ENCODE results near the gene RBM34.
A peak's percentile ranks its signal among the peaks of the same experiment; 100 is the strongest.

The RBM34 gene

DNA sequence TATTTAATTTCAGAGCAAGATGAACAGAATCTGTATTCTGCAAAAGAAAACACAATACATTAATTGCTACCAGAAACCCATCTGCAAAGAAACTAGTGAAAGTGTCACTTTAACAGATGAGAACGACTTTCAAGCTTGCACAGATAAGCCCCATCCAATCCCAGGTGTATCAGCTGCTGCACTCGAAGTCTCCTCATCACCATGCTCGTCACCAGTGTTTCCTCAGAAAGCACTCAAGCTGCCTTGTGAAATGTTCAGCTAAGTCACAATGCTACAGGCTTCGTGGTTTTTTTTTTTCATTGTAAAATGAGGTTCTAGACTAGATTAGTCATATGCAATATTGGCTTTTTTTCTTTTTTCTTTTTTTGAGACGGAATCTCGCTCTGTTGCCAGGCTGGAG is 29.1 kb downstream of the RBM34 start:
- H3K27ac ChIP-seq (ENCODE audit: low read depth, low read length), result no peak overlapping the region
- peaks cover 59% of the 10 kb centered on the region for H3K36me3 ChIP-seq (ENCODE audit: control insufficient read depth, insufficient read depth, low read length)
- H3K4me1 ChIP-seq (ENCODE audit: control insufficient read depth, insufficient read depth, low read length), result peaks cover 10% of the 10 kb centered on the region; the same call in 1 of the 2 replicates
- no peaks in the 10 kb centered on the region for H3K27me3 ChIP-seq (ENCODE audit: control insufficient read depth, insufficient read depth, low read length)
- H3K4me3 ChIP-seq (ENCODE audit: low read depth, low read length), result no peak overlapping the region
- no peak overlapping the region for H3K9ac ChIP-seq (ENCODE audit: low read length)
- H3K9me3 ChIP-seq (ENCODE audit: control insufficient read depth, insufficient read depth, low read depth, low read length), result no peaks in the 10 kb centered on the region

- H3K36me3 ChIP-seq (ENCODE audit: control insufficient read depth, insufficient read depth, low read length), result peaks cover 58% of the 10 kb centered on the region
- H3K9me3 ChIP-seq (ENCODE audit: control insufficient read depth, insufficient read depth, low read depth, low read length), result no peaks in the 10 kb centered on the region
- no peak overlapping the region for H3K9ac ChIP-seq (ENCODE audit: low read length)
- no peaks in the 10 kb centered on the region for H3K27me3 ChIP-seq (ENCODE audit: control insufficient read depth, insufficient read depth, low read length)
- H3K27ac ChIP-seq (ENCODE audit: low read depth, low read length), result no peak overlapping the region
- peaks cover 10% of the 10 kb centered on the region; the same call in 1 of the 2 replicates for H3K4me1 ChIP-seq (ENCODE audit: control insufficient read depth, insufficient read depth, low read length)
- no peak overlapping the region for H3K4me3 ChIP-seq (ENCODE audit: low read depth, low read length)
Observed at GRCh38 chr1:235130766-235131270, 30.2 kb downstream of the RBM34 start.

DNA sequence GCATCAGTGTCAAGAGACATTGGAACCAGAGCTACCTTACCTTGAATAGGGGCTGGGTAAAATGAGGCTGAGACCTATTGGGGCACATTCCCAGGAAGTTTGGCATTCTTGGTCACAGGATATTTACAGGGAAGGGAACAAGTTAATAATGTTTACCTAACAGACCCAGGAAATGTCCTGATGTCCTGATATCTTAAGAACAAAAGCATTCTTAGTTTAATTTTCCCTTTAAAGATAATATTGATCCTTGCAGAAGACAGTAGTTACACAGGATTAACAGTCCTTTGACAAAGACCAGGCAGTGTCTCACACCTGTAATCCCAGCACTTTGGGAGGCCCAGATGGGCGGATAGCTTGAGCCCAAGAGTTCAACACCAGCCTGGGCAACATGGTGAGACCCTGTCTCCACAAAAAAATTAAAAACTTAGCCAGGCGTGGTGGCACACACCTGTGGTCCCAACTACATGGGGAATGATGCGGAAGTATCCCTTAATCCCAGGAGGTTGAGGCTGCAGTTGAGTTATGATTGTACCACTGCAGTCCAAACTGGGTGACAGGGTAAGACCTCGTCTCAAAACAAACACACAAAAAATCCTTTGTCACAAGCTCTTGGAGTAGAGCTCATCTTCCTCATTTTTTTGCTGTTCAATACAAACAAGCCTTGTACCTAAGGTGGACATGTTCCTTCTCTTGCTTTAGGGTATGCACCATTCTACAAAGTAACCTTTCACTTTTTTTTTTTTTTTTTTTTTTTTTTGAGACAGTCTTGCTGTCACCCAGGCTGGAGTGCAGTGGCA is 31.1 kb downstream of the RBM34 start:
- Histone ChIP-seq H3K27ac (ENCODE audit: low read depth, low read length) (peak overlapping the region; percentile 9; the same call in 1 of the 2 replicates), H3K9ac (ENCODE audit: low read length) (no peak overlapping the region), H3K27me3 (ENCODE audit: control insufficient read depth, insufficient read depth, low read length) (no peaks in the 10 kb centered on the region), H3K4me1 (ENCODE audit: control insufficient read depth, insufficient read depth, low read length) (peaks cover 10% of the 10 kb centered on the region; the same call in 1 of the 2 replicates), H3K36me3 (ENCODE audit: control insufficient read depth, insufficient read depth, low read length) (peaks cover 50% of the 10 kb centered on the region), H3K4me3 (ENCODE audit: low read depth, low read length) (no peak overlapping the region), H3K9me3 (ENCODE audit: control insufficient read depth, insufficient read depth, low read depth, low read length) (no peaks in the 10 kb centered on the region)

- Histone ChIP-seq H3K4me1 (ENCODE audit: control insufficient read depth, insufficient read depth, low read length) (peaks cover 12% of the 10 kb centered on the region; the same call in 1 of the 2 replicates), H3K9me3 (ENCODE audit: control insufficient read depth, insufficient read depth, low read depth, low read length) (no peaks in the 10 kb centered on the region), H3K36me3 (ENCODE audit: control insufficient read depth, insufficient read depth, low read length) (peaks cover 54% of the 10 kb centered on the region)
Observed at GRCh38 chr1:235128456-235129328, 32.4 kb downstream of the RBM34 start, which contains the start of gene TOMM20. Gene TOMM20, minus strand, starts transcription at chr1:235128837. Its CDS starts 122 bp downstream, at chr1:235128715.

GRCh38 chr1:235127732-235128455 is 33.2 kb downstream of the RBM34 start:
- H3K9me3 ChIP-seq (ENCODE audit: control insufficient read depth, insufficient read depth, low read depth, low read length), result no peaks in the 10 kb centered on the region
- H3K4me3 ChIP-seq (ENCODE audit: low read depth, low read length), result peak overlapping the region; percentile 95
- H3K27ac ChIP-seq (ENCODE audit: low read depth, low read length), result peak overlapping the region; percentile 96
- H3K36me3 ChIP-seq (ENCODE audit: control insufficient read depth, insufficient read depth, low read length), result peaks cover 53% of the 10 kb centered on the region
- H3K27me3 ChIP-seq (ENCODE audit: control insufficient read depth, insufficient read depth, low read length), result no peaks in the 10 kb centered on the region
- H3K4me1 ChIP-seq (ENCODE audit: control insufficient read depth, insufficient read depth, low read length), result peaks cover 14% of the 10 kb centered on the region; the same call in 1 of the 2 replicates
- H3K9ac ChIP-seq (ENCODE audit: low read length), result peak overlapping the region; percentile 100

More at GRCh38 chr1:235128456-235129328, 32.4 kb downstream of the RBM34 start, which contains the start of gene TOMM20:
- H3K27ac ChIP-seq (ENCODE audit: low read depth, low read length), result peak within 1 kb of the TSS; percentile 96
- H3K4me3 ChIP-seq (ENCODE audit: low read depth, low read length), result peak within 1 kb of the TSS; percentile 95
- H3K9ac ChIP-seq (ENCODE audit: low read length), result peak within 1 kb of the TSS; percentile 100
- no peaks in the 10 kb centered on the region for H3K27me3 ChIP-seq (ENCODE audit: control insufficient read depth, insufficient read depth, low read length)

DNA sequence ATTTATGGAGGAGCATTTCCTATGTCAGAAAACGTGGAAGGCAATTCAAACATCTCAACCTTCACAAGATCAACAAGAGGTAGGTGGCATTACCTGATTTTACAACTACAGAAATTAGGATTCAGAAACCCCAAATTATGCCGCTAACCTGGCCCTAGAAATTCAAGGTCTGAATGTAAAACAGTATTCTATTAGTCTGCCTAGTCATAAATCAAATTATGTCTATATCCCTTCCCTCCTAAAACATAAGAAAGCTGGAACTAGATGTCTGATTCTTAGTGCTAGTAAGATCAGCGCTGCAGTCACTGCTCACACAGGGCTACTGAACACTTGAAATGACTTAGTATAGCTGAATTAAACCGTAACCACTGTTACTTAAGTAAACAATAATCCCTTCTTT is 33.8 kb downstream of the RBM34 start:
- Histone ChIP-seq H3K36me3 (ENCODE audit: control insufficient read depth, insufficient read depth, low read length) (peaks cover 55% of the 10 kb centered on the region), H3K27ac (ENCODE audit: low read depth, low read length) (peak overlapping the region; percentile 96), H3K4me1 (ENCODE audit: control insufficient read depth, insufficient read depth, low read length) (peaks cover 14% of the 10 kb centered on the region; the same call in 1 of the 2 replicates), H3K9ac (ENCODE audit: low read length) (peak overlapping the region; percentile 100), H3K4me3 (ENCODE audit: low read depth, low read length) (peak overlapping the region; percentile 95), H3K27me3 (ENCODE audit: control insufficient read depth, insufficient read depth, low read length) (no peaks in the 10 kb centered on the region), H3K9me3 (ENCODE audit: control insufficient read depth, insufficient read depth, low read depth, low read length) (no peaks in the 10 kb centered on the region)

DNA sequence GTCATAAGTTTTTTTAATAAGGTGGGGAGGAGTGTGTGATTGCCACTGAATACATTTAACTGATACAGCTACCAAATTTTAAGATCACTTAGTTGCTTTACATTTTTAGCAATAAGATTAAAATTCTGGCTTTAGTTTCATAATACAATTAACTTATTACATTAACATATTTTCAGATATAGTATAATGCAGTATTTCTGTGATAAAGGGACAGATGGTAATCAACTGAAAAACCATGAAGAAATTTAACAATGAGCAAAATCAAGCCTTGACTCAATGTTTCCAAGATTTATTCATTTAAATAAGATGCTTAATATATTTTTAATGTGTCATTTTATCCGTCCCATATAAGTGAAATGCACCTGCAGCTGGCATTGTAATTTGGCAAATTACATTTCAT is 36.4 kb downstream of the RBM34 start:
- Histone ChIP-seq H3K9ac (ENCODE audit: low read length) (no peak overlapping the region), H3K27me3 (ENCODE audit: control insufficient read depth, insufficient read depth, low read length) (no peaks in the 10 kb centered on the region), H3K4me3 (ENCODE audit: low read depth, low read length) (no peak overlapping the region), H3K9me3 (ENCODE audit: control insufficient read depth, insufficient read depth, low read depth, low read length) (no peaks in the 10 kb centered on the region), H3K27ac (ENCODE audit: low read depth, low read length) (no peak overlapping the region), H3K4me1 (ENCODE audit: control insufficient read depth, insufficient read depth, low read length) (peaks cover 8% of the 10 kb centered on the region; the same call in 1 of the 2 replicates), H3K36me3 (ENCODE audit: control insufficient read depth, insufficient read depth, low read length) (peaks cover 72% of the 10 kb centered on the region)

DNA sequence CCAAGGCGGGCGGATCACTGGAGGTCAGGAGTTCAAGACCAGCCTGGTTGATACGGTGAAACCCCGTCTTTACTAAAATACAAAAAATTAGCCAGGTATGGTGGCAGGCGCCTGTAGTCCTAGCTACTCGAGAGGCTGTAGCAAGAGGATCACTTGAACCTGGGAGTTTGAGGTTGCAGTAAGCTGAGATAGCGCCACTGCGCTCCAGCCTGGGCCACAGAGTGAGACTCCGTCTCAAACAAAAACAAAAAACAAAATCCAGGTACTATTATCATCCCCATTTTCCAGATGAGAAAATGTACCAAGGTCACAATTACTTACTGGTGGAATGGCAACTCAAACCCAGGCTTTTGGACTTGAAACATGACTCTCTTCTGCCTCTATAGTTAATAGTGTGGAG is 36.9 kb downstream of the RBM34 start:
- no peaks in the 10 kb centered on the region for H3K9me3 ChIP-seq (ENCODE audit: control insufficient read depth, insufficient read depth, low read depth, low read length)
- H3K36me3 ChIP-seq (ENCODE audit: control insufficient read depth, insufficient read depth, low read length), result peaks cover 77% of the 10 kb centered on the region
- no peak overlapping the region for H3K4me3 ChIP-seq (ENCODE audit: low read depth, low read length)
- no peak overlapping the region for H3K27ac ChIP-seq (ENCODE audit: low read depth, low read length)
- H3K9ac ChIP-seq (ENCODE audit: low read length), result no peak overlapping the region
- H3K4me1 ChIP-seq (ENCODE audit: control insufficient read depth, insufficient read depth, low read length), result peaks cover 5% of the 10 kb centered on the region; the same call in 1 of the 2 replicates
- H3K27me3 ChIP-seq (ENCODE audit: control insufficient read depth, insufficient read depth, low read length), result no peaks in the 10 kb centered on the region

DNA sequence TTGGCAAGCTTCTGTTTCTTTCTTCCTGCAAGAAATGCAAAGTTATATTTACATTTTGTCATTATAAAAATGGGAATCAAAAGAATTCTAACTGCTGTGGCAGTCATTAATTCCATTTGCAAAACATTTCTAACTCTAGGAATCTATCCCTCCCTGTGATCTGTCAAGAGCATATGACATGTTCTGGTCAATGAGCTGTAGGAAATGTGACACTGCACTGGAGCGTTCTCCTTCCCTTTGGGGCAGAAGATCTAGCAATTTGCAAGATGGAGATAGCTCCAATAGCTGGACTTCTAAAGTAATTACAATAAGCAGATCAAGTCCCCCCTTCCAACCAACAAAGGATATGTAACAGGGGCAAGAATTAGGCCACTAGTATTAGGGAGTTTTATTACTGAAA is 38.7 kb downstream of the RBM34 start:
- Histone ChIP-seq H3K9me3 (ENCODE audit: control insufficient read depth, insufficient read depth, low read depth, low read length) (no peaks in the 10 kb centered on the region), H3K27me3 (ENCODE audit: control insufficient read depth, insufficient read depth, low read length) (no peaks in the 10 kb centered on the region), H3K4me3 (ENCODE audit: low read depth, low read length) (no peak overlapping the region), H3K4me1 (ENCODE audit: control insufficient read depth, insufficient read depth, low read length) (0 out of 2 replicates have a peak, but pooled peaks cover 3% of the 10 kb centered on the region), H3K9ac (ENCODE audit: low read length) (no peak overlapping the region), H3K36me3 (ENCODE audit: control insufficient read depth, insufficient read depth, low read length) (peaks cover 89% of the 10 kb centered on the region), H3K27ac (ENCODE audit: low read depth, low read length) (no peak overlapping the region)

DNA sequence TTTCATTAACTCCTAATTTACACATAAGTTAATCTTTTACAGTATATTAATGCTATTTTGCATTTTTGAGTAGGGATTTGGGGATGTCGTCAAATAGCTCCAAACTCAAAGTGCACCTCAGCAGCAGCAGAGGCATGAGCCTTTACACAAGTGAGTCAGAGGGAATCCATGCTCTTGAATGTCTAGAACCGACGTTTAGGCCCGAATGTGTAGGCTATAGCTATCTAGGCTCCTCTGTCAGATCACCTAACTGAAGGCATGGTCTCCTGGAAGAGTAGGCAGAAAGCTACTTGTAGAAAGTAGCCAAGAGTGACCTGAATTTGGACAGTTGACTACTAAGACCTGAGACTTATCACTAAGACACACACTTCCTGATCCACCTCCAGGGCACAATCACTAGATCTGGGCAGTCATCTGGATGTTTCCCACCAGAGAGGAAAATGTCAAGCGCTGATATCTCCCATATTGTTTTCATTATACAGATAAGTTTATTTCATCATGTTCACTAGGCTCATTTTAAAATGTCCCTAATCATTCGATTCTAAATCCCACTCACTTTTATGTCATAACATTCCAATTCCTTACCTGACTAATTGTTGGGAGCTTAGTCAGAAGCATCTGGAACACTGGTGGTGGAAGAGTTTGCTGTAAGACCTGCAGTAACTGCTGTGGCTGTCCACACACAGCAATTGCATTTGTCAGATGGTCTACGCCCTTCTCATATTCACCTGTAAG is 47.7 kb downstream of the RBM34 start:
- H3K4me3 ChIP-seq (ENCODE audit: low read depth, low read length), result no peak overlapping the region
- H3K4me1 ChIP-seq (ENCODE audit: control insufficient read depth, insufficient read depth, low read length), result no peaks in the 10 kb centered on the region
- no peak overlapping the region for H3K27ac ChIP-seq (ENCODE audit: low read depth, low read length)
- H3K36me3 ChIP-seq (ENCODE audit: control insufficient read depth, insufficient read depth, low read length), result peaks cover 96% of the 10 kb centered on the region
- no peaks in the 10 kb centered on the region for H3K9me3 ChIP-seq (ENCODE audit: control insufficient read depth, insufficient read depth, low read depth, low read length)
- H3K27me3 ChIP-seq (ENCODE audit: control insufficient read depth, insufficient read depth, low read length), result no peaks in the 10 kb centered on the region
- H3K9ac ChIP-seq (ENCODE audit: low read length), result no peak overlapping the region

All from HUES6 (cell line).